Tibial nerve (tissue), 4 donors: ENCODE results near the gene CEACAM18. TPM values are rescaled to one million over a fixed set of nuclear protein-coding genes. Genes with fewer than 3 reads are reported as not detected.
A peak's percentile ranks its signal among the peaks of the same experiment; 100 is the strongest.

Experiments
- DNase-seq, 2 donors: peaks; one replicate each; pipeline ENCODE4 v3.0.0-alpha.2; 2019; ENCODE audit warnings: low spot score in 2 of 2
- H3K27ac ChIP-seq, 4 donors: fragments of 200-600 bp; sonication (generic) in 3 of 4; one replicate each; pipeline ENCODE4 v1.5.1; 2017 to 2019; ENCODE audit warnings: mild to moderate bottlenecking in 1 of 4
- H3K27me3 ChIP-seq, 2 donors: fragments of 200-600 bp; sonication (generic) in 1 of 2; one replicate each; pipeline versions ENCODE4 v1.5.1 to v1.6.0; 2017 to 2019
- H3K36me3 ChIP-seq, 3 donors: fragments of 200-600 bp; sonication (generic); one replicate each; pipeline ENCODE4 v1.5.1; 2018 to 2019
- H3K4me1 ChIP-seq, 4 donors: fragments of 200-600 bp; sonication (generic) in 3 of 4; one replicate each; pipeline ENCODE4 v1.5.1; 2017 to 2019
- H3K4me3 ChIP-seq, 4 donors: fragments of 200-600 bp; sonication (generic) in 3 of 4; one replicate each; pipeline ENCODE4 v1.5.1; 2017 to 2019; ENCODE audit warnings: mild to moderate bottlenecking in 1 of 4, moderate library complexity in 1 of 4
- H3K9me3 ChIP-seq, 4 donors: fragments of 200-600 bp; sonication (generic) in 3 of 4; one replicate each; pipeline ENCODE4 v1.5.1; 2017 to 2019
- EP300 ChIP-seq, 2 donors: sonication (generic); formaldehyde crosslinking; IDR thresholded peaks; one replicate each; pipeline ENCODE4 v1.6.1; 2017; ENCODE audit warnings: antibody characterized with exemption in 2 of 2, mild to moderate bottlenecking in 1 of 2
- POLR2A ChIP-seq, 2 donors: fragments of 450-650 bp; IDR thresholded peaks; one replicate each; pipeline ENCODE4 v1.6.1; 2017; ENCODE audit warnings: antibody characterized with exemption in 2 of 2, mild to moderate bottlenecking in 2 of 2, moderate library complexity in 2 of 2
- WGBS, 2 donors: methylation state at CpG; one replicate each; pipeline ENCODE4 v1.1.5; 2018; 5-methylcytosine and 5-hydroxymethylcytosine counted together
- total RNA-seq, 4 donors: library from RNA; depleted of rRNA; stranded (reverse); fragments of >200 nt; gene quantifications; one replicate each; pipeline ENCODE4 v1.1.0, GENCODE V29; 2016
- TF ChIP-seq, protein P1 (sequence below), 5 experiments: fragments of 200-600 bp in 3 of 5; fragments of 450-650 bp in 2 of 5; sonication (generic) in 3 of 5; IDR thresholded peaks; one replicate each; pipeline ENCODE4 v1.5.1; 2016 to 2019; ENCODE audit warnings: antibody characterized with exemption in 5 of 5, mild to moderate bottlenecking in 3 of 5, moderate library complexity in 2 of 5

The CEACAM18 gene
- total RNA-seq, 4 donors from 2014 or later, result not detected

DNA sequence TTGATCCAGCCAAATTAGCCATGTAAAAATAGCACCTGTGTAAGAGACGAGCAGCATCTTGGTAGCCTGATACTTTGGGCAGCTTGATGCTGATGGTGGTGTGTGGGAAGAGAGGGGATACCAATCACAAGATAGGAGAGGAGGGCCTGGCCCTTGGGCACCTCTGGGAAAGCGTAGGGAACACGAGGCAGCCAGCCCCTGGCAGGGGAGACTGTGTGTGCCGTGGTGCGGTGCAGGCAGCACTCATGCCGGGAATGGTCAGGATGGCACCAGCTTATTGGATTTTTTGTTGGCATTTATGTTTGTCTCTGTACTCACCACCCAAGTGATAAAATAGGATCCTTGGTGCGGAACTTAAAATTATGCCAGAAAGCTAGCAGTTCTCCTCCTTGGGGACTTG, 30.3 kb upstream of the CEACAM18 start:
- TF ChIP-seq, protein P1, sequence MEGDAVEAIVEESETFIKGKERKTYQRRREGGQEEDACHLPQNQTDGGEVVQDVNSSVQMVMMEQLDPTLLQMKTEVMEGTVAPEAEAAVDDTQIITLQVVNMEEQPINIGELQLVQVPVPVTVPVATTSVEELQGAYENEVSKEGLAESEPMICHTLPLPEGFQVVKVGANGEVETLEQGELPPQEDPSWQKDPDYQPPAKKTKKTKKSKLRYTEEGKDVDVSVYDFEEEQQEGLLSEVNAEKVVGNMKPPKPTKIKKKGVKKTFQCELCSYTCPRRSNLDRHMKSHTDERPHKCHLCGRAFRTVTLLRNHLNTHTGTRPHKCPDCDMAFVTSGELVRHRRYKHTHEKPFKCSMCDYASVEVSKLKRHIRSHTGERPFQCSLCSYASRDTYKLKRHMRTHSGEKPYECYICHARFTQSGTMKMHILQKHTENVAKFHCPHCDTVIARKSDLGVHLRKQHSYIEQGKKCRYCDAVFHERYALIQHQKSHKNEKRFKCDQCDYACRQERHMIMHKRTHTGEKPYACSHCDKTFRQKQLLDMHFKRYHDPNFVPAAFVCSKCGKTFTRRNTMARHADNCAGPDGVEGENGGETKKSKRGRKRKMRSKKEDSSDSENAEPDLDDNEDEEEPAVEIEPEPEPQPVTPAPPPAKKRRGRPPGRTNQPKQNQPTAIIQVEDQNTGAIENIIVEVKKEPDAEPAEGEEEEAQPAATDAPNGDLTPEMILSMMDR (IDR thresholded peaks at IDR 0.05), result no peak
- TF ChIP-seq POLR2A (IDR thresholded peaks at IDR 0.05) (no peak), EP300 (IDR thresholded peaks at IDR 0.05) (no peak)
- Histone ChIP-seq H3K36me3 (no peaks in the 10 kb centered on the region), H3K9me3 (no peaks in the 10 kb centered on the region), H3K4me3 (no peak overlapping the region), H3K27ac (no peak overlapping the region), H3K4me1 (no peaks in the 10 kb centered on the region), H3K27me3 (no peaks in the 10 kb centered on the region)
- WGBS, 2 donors, result 76 to 87% methylated on average over 7 of the region's 7 CpGs
- no peak for DNase-seq

DNA sequence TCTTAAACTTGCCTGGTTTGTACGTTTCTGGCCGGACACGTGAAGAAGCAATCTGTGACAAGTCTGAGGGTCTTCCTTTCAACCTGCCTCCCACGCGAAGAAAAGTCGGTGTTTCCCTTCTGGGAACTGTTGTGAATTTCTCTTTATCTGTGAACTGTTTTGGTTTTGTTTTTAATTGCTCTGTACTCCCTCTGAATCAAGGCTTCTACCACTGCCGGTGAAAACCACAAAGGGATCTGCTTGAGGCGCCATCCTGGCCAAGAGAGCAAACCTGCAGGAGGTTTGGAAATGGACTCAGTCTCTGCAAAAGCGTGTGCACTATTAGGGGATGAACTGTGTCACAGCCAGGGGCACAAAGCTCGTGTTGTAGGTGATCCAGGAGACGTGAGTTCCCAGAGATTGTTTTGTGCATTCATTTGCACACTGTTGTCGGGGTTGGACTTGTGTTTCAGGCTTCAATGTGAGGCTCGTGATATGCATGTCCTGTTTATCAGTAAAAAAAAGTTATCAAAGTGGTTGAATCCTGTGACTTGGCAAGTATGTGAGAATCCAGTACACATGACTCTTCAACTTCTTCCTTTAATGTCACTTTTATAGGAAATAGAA, 29.8 kb upstream of the CEACAM18 start:
- no peak for DNase-seq
- 57 to 62% methylated on average over 13 of the region's 13 CpGs for WGBS, 2 donors
- Histone ChIP-seq H3K4me3 (no peak overlapping the region), H3K4me1 (no peaks in the 10 kb centered on the region), H3K9me3 (no peaks in the 10 kb centered on the region), H3K27ac (no peak overlapping the region), H3K36me3 (no peaks in the 10 kb centered on the region), H3K27me3 (no peaks in the 10 kb centered on the region)
- TF ChIP-seq EP300 (IDR thresholded peaks at IDR 0.05), result no peak
- TF ChIP-seq, protein P1 (IDR thresholded peaks at IDR 0.05), result no peak
- no peak for TF ChIP-seq POLR2A (IDR thresholded peaks at IDR 0.05)

DNA sequence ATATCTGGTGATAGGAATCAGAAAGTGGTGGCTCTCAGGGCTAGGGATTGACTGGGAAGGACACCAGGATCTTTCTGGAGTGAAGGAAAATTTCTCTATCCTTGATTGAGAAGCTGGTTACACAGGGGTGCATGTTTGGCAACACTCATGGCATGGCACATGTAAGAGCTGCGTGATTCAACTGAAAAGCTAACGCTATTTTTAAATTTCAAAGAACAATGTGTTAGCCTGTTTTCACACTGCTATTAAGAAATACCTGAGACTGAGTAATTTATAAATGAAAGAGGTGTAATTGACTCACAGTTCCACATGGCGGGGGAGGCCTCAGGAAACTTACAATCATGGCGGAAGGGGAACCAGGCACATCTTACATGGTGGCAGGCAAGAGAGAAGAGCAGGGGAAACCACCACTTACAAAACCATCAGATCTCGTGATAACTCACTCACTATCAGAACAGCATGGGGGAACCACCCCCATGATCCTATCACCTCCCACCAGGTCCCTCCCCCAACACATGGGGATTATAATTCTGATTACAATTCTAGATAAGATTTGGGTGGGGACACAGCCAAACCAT, 27.5 kb upstream of the CEACAM18 start:
- Histone ChIP-seq H3K27me3 (no peaks in the 10 kb centered on the region), H3K4me1 (no peaks in the 10 kb centered on the region), H3K27ac (no peak overlapping the region), H3K36me3 (no peaks in the 10 kb centered on the region), H3K9me3 (no peaks in the 10 kb centered on the region), H3K4me3 (no peak overlapping the region)
- TF ChIP-seq, protein P1 (IDR thresholded peaks at IDR 0.05), result no peak
- TF ChIP-seq POLR2A (IDR thresholded peaks at IDR 0.05), result no peak
- TF ChIP-seq EP300 (IDR thresholded peaks at IDR 0.05), result no peak
- 86 to 87% methylated on average over 5 of the region's 5 CpGs for WGBS, 2 donors
- DNase-seq, result no peak

DNA sequence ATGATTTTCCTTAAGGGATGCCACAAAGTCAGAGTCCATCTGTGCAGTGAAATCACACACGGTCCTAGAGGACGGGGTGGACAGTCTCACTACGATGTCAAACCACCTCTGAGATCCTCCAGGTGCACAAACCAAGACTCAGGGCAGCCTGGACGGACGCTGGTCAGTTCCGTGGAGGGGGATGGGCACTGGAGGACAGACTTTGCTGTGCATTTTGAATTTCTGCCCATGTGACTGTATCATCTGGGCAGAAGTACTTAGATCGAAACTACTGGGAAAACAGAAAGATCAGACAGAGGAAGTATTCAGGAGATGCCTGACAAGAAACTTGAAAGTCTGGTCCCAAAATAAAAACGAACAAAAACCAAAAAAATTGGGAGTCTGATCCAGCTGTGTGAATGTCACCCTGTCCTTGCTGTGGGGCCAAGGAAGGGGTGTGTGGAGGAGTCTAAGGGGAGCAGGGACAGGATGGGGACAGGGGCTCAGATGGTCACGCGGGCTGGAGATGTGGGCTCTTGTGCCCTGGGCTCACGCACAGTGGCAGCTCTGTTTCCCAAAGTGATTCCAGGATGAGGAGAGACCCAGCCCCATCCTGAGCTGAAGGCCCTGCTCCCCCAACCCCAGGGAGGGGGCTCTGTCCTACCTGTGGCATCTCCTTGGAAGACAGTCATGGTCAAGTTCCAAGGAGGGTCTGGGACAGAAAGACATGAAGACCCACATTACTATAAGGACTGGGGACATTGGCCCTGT, 21.6 kb upstream of the CEACAM18 start:
- TF ChIP-seq EP300 (IDR thresholded peaks at IDR 0.05) (no peak), POLR2A (IDR thresholded peaks at IDR 0.05) (no peak)
- TF ChIP-seq, protein P1 (IDR thresholded peaks at IDR 0.05), result no peak
- Histone ChIP-seq H3K4me3 (no peak overlapping the region), H3K9me3 (no peaks in the 10 kb centered on the region), H3K36me3 (no peaks in the 10 kb centered on the region), H3K4me1 (no peaks in the 10 kb centered on the region), H3K27ac (peak overlapping the region in 2 of 4 donors; percentile 34 to 50), H3K27me3 (peaks cover 0 to 3% of the 10 kb centered on the region in 2 donors)
- no peak for DNase-seq
- WGBS, 2 donors, result 53 to 66% methylated on average over 11 of the region's 11 CpGs
